ENCODE results near the gene RDH11. TPM values are rescaled to one million over a fixed set of nuclear protein-coding genes. Genes with fewer than 3 reads are reported as not detected.
"Not testable (repeated sequence)": the region's sequence is repeated elsewhere in the genome, so short reads cannot be mapped to it uniquely, and the experiment has no call there.

RDH11 gene
- total and polyA plus RNA-seq, 2 experiments from 2014 or later: 95.2 to 139 TPM

- TF ChIP-seq ZNF462 (CRISPR knock-in tag; IDR thresholded peaks at IDR 0.05): no peak
- no peak for TF ChIP-seq ZNF331 (CRISPR knock-in tag; IDR thresholded peaks at IDR 0.05; ENCODE audit: low read depth)
- TF ChIP-seq STAT1 (IDR thresholded peaks at IDR 0.05; ENCODE audit: unreplicated experiment): no peak
These were observed 8.4 kb upstream of the RDH11 start (continued) for GRCh38 chr14:67703997-67704396.

GRCh38 chr14:67701492-67701891 is 5.9 kb upstream of the RDH11 start, which contains the start of gene RDH12:
Gene RDH12 (plus strand): TSS chr14:67701886. CDS start chr14:67722643, 20,757 bp downstream.
- H3K4me1 Mint-ChIP-seq; H3K9me2 ChIP-seq (ENCODE audit: insufficient read depth); ATAC-seq; H3K9me3 Mint-ChIP-seq; H2AFZ ChIP-seq; H3K4me1 ChIP-seq (ENCODE audit: insufficient read depth); H3K27ac Mint-ChIP-seq; H4K20me1 ChIP-seq (replicated peaks; ENCODE audit: insufficient read depth); H3K27ac ChIP-seq (ENCODE audit: low read depth); H3K4me3 Mint-ChIP-seq; H3K4me3 ChIP-seq; H3K36me3 Mint-ChIP-seq (ENCODE audit: low read depth); H3K36me3 ChIP-seq (ENCODE audit: insufficient read depth); H3K4me2 ChIP-seq; H3K79me2 ChIP-seq (replicated peaks; ENCODE audit: insufficient read depth); DNase-seq (ENCODE audit: low spot score); H3K27me3 Mint-ChIP-seq (ENCODE audit: insufficient read depth, low read depth, poor library complexity); H3F3A ChIP-seq (replicated peaks; ENCODE audit: low read depth); H3K27me3 ChIP-seq (ENCODE audit: insufficient read depth): not testable (repeated sequence)

GRCh38 chr14:67698179-67698578 is 2.6 kb upstream of the RDH11 start:
- H3K36me3 ChIP-seq (ENCODE audit: insufficient read depth): peaks cover under 1% of the 10 kb centered on the region; the same call in 1 of the 2 replicates
- DNase-seq (ENCODE audit: low spot score): no peak
- peaks cover 23% of the 10 kb centered on the region for H3K79me2 ChIP-seq (replicated peaks; ENCODE audit: insufficient read depth)
- no peak overlapping the region for H3K4me3 Mint-ChIP-seq
- H3K4me1 ChIP-seq (ENCODE audit: insufficient read depth): peaks cover 12% of the 10 kb centered on the region
- H3K27me3 ChIP-seq (ENCODE audit: insufficient read depth): peaks cover 8% of the 10 kb centered on the region; the same call in 1 of the 2 replicates
- no peak overlapping the region for H3K4me2 ChIP-seq
- no peaks in the 10 kb centered on the region for H3K9me2 ChIP-seq (ENCODE audit: insufficient read depth)
- peaks cover 2% of the 10 kb centered on the region for H3K27me3 Mint-ChIP-seq (ENCODE audit: insufficient read depth, low read depth, poor library complexity)
- no peaks in the 10 kb centered on the region for H3K9me3 Mint-ChIP-seq
- H2AFZ ChIP-seq: no peak overlapping the region
- peaks cover 4% of the 10 kb centered on the region; the same call in 2 of the 3 replicates for H3K4me1 Mint-ChIP-seq
- peaks cover 11% of the 10 kb centered on the region for H4K20me1 ChIP-seq (replicated peaks; ENCODE audit: insufficient read depth)
- ATAC-seq: no peak
- no peak overlapping the region for H3K4me3 ChIP-seq
- H3K36me3 Mint-ChIP-seq (ENCODE audit: low read depth): no peaks in the 10 kb centered on the region
- H3K27ac ChIP-seq (ENCODE audit: low read depth): no peak overlapping the region
- no peaks in the 10 kb centered on the region for H3F3A ChIP-seq (replicated peaks; ENCODE audit: low read depth)
- no peak overlapping the region for H3K27ac Mint-ChIP-seq
- TF ChIP-seq POLR2AphosphoS5 (IDR thresholded peaks at IDR 0.05; ENCODE audit: low read depth) (no peak), STAT1 (IDR thresholded peaks at IDR 0.05; ENCODE audit: unreplicated experiment) (no peak), EZH2phosphoT487 (IDR thresholded peaks at IDR 0.05; ENCODE audit: unreplicated experiment) (no peak), ZNF462 (CRISPR knock-in tag; IDR thresholded peaks at IDR 0.05) (no peak)
